ENCODE data around the gene SLC2A4RG.
"Not testable (repeated sequence)": the region's sequence is repeated elsewhere in the genome, so short reads cannot be mapped to it uniquely, and the experiment has no call there.

Gene SLC2A4RG

GRCh38 chr20:63758152-63758551, 18.6 kb downstream of the SLC2A4RG start:
- no peak for DNase-seq

GRCh38 chr20:63759377-63759901, 19.9 kb downstream of the SLC2A4RG start:
- no peak for DNase-seq

GRCh38 chr20:63765082-63765873, 25.7 kb downstream of the SLC2A4RG start:
- no peak for DNase-seq

- no peak for DNase-seq
Observed at GRCh38 chr20:63765902-63766301, 26.3 kb downstream of the SLC2A4RG start.

- no peak for DNase-seq
Observed at GRCh38 chr20:63766695-63767426, 27.3 kb downstream of the SLC2A4RG start.

- DNase-seq = no peak
Observed at GRCh38 chr20:63767456-63767855, 27.9 kb downstream of the SLC2A4RG start.

- DNase-seq = no peak
Observed at GRCh38 chr20:63767886-63768285, 28.3 kb downstream of the SLC2A4RG start.

GRCh38 chr20:63768591-63769515, 29.3 kb downstream of the SLC2A4RG start:
- no peak for DNase-seq

- DNase-seq = no peak
Observed at GRCh38 chr20:63769891-63770474, 30.4 kb downstream of the SLC2A4RG start.

GRCh38 chr20:63771046-63771707, 31.6 kb downstream of the SLC2A4RG start:
- DNase-seq = no peak

GRCh38 chr20:63772781-63773518, 33.4 kb downstream of the SLC2A4RG start:
- no peak for DNase-seq

- no peak for DNase-seq
Observed at GRCh38 chr20:63773571-63774241, 34.1 kb downstream of the SLC2A4RG start.

GRCh38 chr20:63774306-63774705, 34.7 kb downstream of the SLC2A4RG start:
- no peak for DNase-seq

- DNase-seq = no peak
Observed at GRCh38 chr20:63775096-63775978, 35.8 kb downstream of the SLC2A4RG start.

GRCh38 chr20:63776875-63777274, 37.3 kb downstream of the SLC2A4RG start:
- not testable (repeated sequence) for DNase-seq

- no peak for DNase-seq
Observed at GRCh38 chr20:63777614-63778013, 38.0 kb downstream of the SLC2A4RG start.

GRCh38 chr20:63778034-63778752, 38.6 kb downstream of the SLC2A4RG start:
- no peak for DNase-seq

GRCh38 chr20:63778857-63779256, 39.3 kb downstream of the SLC2A4RG start:
- no peak for DNase-seq

GRCh38 chr20:63781181-63781580, 41.6 kb downstream of the SLC2A4RG start:
- no peak for DNase-seq

Data from activated T-cell treated with anti-CD3 and anti-CD28 coated beads, Interleukin-2, amount 50 U/mL, for 1 hour (primary cell).